KOPT-K1 (cell line): ENCODE measurements around the gene OR2A12.

Source experiments
- H3K27ac ChIP-seq: fragments of 200-600 bp; sonication (generic); 2 replicates; pipeline ENCODE4 v1.5.1; 2016; ENCODE audit warnings: antibody characterized with exemption, mild to moderate bottlenecking, low read depth, low read length; ENCODE audit not compliant: poor library complexity, severe bottlenecking
- H3K36me3 ChIP-seq: fragments of 200-600 bp; sonication (generic); 2 replicates; pipeline ENCODE4 v1.5.1; 2017; ENCODE audit warnings: antibody characterized with exemption, mild to moderate bottlenecking, low read length, moderate library complexity; ENCODE audit not compliant: insufficient read depth
- H3K9me3 ChIP-seq: fragments of 200-600 bp; sonication (generic); 2 replicates; pipeline ENCODE4 v1.5.1; 2017; ENCODE audit warnings: antibody characterized with exemption, low read length, mild to moderate bottlenecking; ENCODE audit not compliant: insufficient read depth, poor library complexity, severe bottlenecking

Gene OR2A12

GRCh38 chr7:144142187-144142586 lies 56.1 kb downstream of the OR2A12 start:
- H3K9me3 ChIP-seq: peaks cover 5% of the 10 kb centered on the region
- H3K27ac ChIP-seq: no peak overlapping the region
- H3K36me3 ChIP-seq: no peaks in the 10 kb centered on the region

- peaks cover 15% of the 10 kb centered on the region for H3K9me3 ChIP-seq
- no peaks in the 10 kb centered on the region for H3K36me3 ChIP-seq
- H3K27ac ChIP-seq: no peak overlapping the region
Observed at GRCh38 chr7:144144426-144144825, 58.3 kb downstream of the OR2A12 start.

- H3K36me3 ChIP-seq: no peaks in the 10 kb centered on the region
- H3K27ac ChIP-seq: no peak overlapping the region
- H3K9me3 ChIP-seq: peaks cover 15% of the 10 kb centered on the region
Observed at GRCh38 chr7:144148224-144148827, 62.2 kb downstream of the OR2A12 start.
